ENCODE results near the gene SIDT2. TPM values are rescaled to one million over a fixed set of nuclear protein-coding genes. Genes with fewer than 3 reads are reported as not detected.

The SIDT2 gene
- 6.7 and 7.3 TPM in 2 replicates for total RNA-seq (2012; rRNA removed)
- polyA plus RNA-seq (2012; rRNA removed): 29.7 and 30.3 TPM in 2 replicates
- polyA plus RNA-seq (2012; cell fraction: cytosol; rRNA removed): 13.2 and 30.9 TPM in 2 replicates
- polyA plus RNA-seq (2012; cell fraction: nucleus; rRNA removed; ENCODE audit: low replicate concordance): 68.9 and 117 TPM in 2 replicates
- percentile 71 among the genes with signal in this experiment for Bru-seq, nascent RNA
- BruChase-seq, experiment 1, labeled RNA remaining after a 6-hour chase: percentile 78 among the genes with signal in this experiment
- BruChase-seq, experiment 2, labeled RNA remaining after a 2-hour chase: percentile 75 among the genes with signal in this experiment
- long read RNA-seq, partial matches to known transcripts: 16 of 43 reads
- long read RNA-seq, other reads (novel, unspliced or antisense): 27 of 43 reads

- Histone ChIP-seq H2AK5ac (ENCODE audit: low read depth, low read length) (peak within 1 kb of the TSS; percentile 88), H2AFZ (replicated peaks; ENCODE audit: low read length, poor library complexity) (peak within 1 kb of the TSS; percentile 92), H3K4me1 (ENCODE audit: control insufficient read depth, insufficient read depth, low read length) (peaks cover 13% of the 10 kb centered on the region), H4K5ac (ENCODE audit: low read depth, low read length) (peak within 1 kb of the TSS; percentile 28), H3K14ac (replicated peaks; ENCODE audit: low read depth, low read length) (peak within 1 kb of the TSS; percentile 91), H3K27me3 (ENCODE audit: control insufficient read depth, insufficient read depth, low read length) (no peaks in the 10 kb centered on the region), H2AK9ac (replicated peaks; ENCODE audit: low read depth, low read length, poor library complexity) (peak within 1 kb of the TSS; percentile 78), H3K27ac (ENCODE audit: insufficient read depth, low read length) (peak within 1 kb of the TSS; percentile 93), H4K20me1 (ENCODE audit: insufficient read depth, low read length) (no peaks in the 10 kb centered on the region; the same call in none of the 2 replicates), H2BK20ac (ENCODE audit: low read depth, low read length) (peak within 1 kb of the TSS; percentile 90), H3K4ac (ENCODE audit: low read depth, low read length) (peak within 1 kb of the TSS; percentile 89), H3K56ac (ENCODE audit: extremely low read depth, insufficient read depth, low read length) (peak within 1 kb of the TSS; percentile 85), H2BK5ac (ENCODE audit: low read depth, low read length, poor library complexity, severe bottlenecking) (peak within 1 kb of the TSS; percentile 88), H3K9me1 (ENCODE audit: insufficient read depth, low read length) (peaks cover 9% of the 10 kb centered on the region), H3K4me2 (ENCODE audit: low read depth, low read length) (peak within 1 kb of the TSS; percentile 86), H3K9ac (ENCODE audit: low read depth, low read length) (peak within 1 kb of the TSS; percentile 91), H3K36me3 (ENCODE audit: control insufficient read depth, insufficient read depth, low read length) (peaks cover 11% of the 10 kb centered on the region), H3K23ac (ENCODE audit: low read depth, low read length) (peak within 1 kb of the TSS; percentile 93), H4K8ac (ENCODE audit: low read depth in 2 of 2, low read length in 2 of 2) (peak within 1 kb of the TSS; percentile 81 to 96), H3K18ac (ENCODE audit: low read depth, low read length) (peak within 1 kb of the TSS; percentile 74), H3K79me1 (ENCODE audit: low read depth in 1 of 2, low read length in 2 of 2) (peaks cover 21 to 44% of the 10 kb centered on the region in 2 experiments), H4K91ac (ENCODE audit: insufficient read depth, low read depth, low read length) (peak within 1 kb of the TSS; percentile 86), H2BK15ac (ENCODE audit: low read depth, low read length) (peak within 1 kb of the TSS; percentile 90; the same call in 2 of the 3 replicates), H3K9me3 (ENCODE audit: control insufficient read depth, insufficient read depth, low read length) (no peaks in the 10 kb centered on the region), H2BK120ac (ENCODE audit: low read depth, low read length) (peak within 1 kb of the TSS; percentile 87), H3K4me3 (ENCODE audit: insufficient read depth, low read depth, low read length) (peak within 1 kb of the TSS; percentile 87)
- ChIA-PET POLR2A (ENCODE audit: unreplicated experiment) (interaction anchor here (0.5 to 1.6 kb wide), 5 partner anchors 21 to 116 kb away, joined by 3 to 14 read pairs (median 3); partner anchors contain the start of gene PAFAH1B2), CTCF (no interaction called here)
- BruUV-seq (replicated peaks): no TSS peak
- intact Hi-C loops (cut with micrococcal nuclease): loop anchor here (1.0 kb wide), 1 partner anchor 33 kb away; no protein-coding TSS in a partner anchor
- peak; percentile 92 for DNase-seq
- in situ Hi-C loops (cut with MboI; ENCODE audit: low sequenced_read_pairs): no loop called here
- ATAC-seq (ENCODE audit: low read depth): peak; percentile 92
- 30% methylated on average over 2 of the region's 51 CpGs; no CpG with 5 or more reads in 1 of the 2 experiments for WGBS, 2 experiments (ENCODE audit: extremely low coverage in 2 of 2, insufficient read length in 1 of 2)
- dilution Hi-C loops (cut with HindIII; ENCODE audit: low sequenced_read_pairs, unreplicated experiment): no loop called here
- TF ChIP-seq CHD1 (IDR thresholded peaks at IDR 0.05; ENCODE audit: low read depth, low read length): no peak
- TF ChIP-seq FOS (IDR thresholded peaks at IDR 0.05; ENCODE audit: low read depth, low read length): peak; percentile 25; the same call in 1 of the 2 replicates
- no peak for TF ChIP-seq NFE2L2 (IDR thresholded peaks at IDR 0.05; ENCODE audit: low read depth, low read length)
- no peak for TF ChIP-seq RFX5 (IDR thresholded peaks at IDR 0.05; ENCODE audit: low read depth, low read length)
- TF ChIP-seq RCOR1 (IDR thresholded peaks at IDR 0.05; ENCODE audit: insufficient replicate concordance, low read length): no peak
- peak; percentile 83 for TF ChIP-seq POLR2A (IDR thresholded peaks at IDR 0.05; ENCODE audit: low read depth, low read length)
- TF ChIP-seq MAZ (IDR thresholded peaks at IDR 0.05; ENCODE audit: borderline replicate concordance, low read depth, low read length): peak; percentile 94
- TF ChIP-seq MAFK (IDR thresholded peaks at IDR 0.05; ENCODE audit: low read depth, low read length): no peak
- TF ChIP-seq, protein P1, sequence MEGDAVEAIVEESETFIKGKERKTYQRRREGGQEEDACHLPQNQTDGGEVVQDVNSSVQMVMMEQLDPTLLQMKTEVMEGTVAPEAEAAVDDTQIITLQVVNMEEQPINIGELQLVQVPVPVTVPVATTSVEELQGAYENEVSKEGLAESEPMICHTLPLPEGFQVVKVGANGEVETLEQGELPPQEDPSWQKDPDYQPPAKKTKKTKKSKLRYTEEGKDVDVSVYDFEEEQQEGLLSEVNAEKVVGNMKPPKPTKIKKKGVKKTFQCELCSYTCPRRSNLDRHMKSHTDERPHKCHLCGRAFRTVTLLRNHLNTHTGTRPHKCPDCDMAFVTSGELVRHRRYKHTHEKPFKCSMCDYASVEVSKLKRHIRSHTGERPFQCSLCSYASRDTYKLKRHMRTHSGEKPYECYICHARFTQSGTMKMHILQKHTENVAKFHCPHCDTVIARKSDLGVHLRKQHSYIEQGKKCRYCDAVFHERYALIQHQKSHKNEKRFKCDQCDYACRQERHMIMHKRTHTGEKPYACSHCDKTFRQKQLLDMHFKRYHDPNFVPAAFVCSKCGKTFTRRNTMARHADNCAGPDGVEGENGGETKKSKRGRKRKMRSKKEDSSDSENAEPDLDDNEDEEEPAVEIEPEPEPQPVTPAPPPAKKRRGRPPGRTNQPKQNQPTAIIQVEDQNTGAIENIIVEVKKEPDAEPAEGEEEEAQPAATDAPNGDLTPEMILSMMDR (conservative IDR thresholded peaks at IDR 0.05; ENCODE audit: low read depth, low read length): no peak
- peak; percentile 86 for TF ChIP-seq MXI1 (IDR thresholded peaks at IDR 0.05; ENCODE audit: borderline replicate concordance, low read depth, low read length)
- TF ChIP-seq BHLHE40 (IDR thresholded peaks at IDR 0.05; ENCODE audit: low read depth, low read length): peak; percentile 32; the same call in 1 of the 2 replicates
- no peak for TF ChIP-seq RAD21 (IDR thresholded peaks at IDR 0.05; ENCODE audit: low read length)
- TF ChIP-seq SMC3 (IDR thresholded peaks at IDR 0.05; ENCODE audit: low read depth, low read length): no peak
- TF ChIP-seq USF2 (IDR thresholded peaks at IDR 0.05; ENCODE audit: low read depth, low read length): no peak
These were observed at the start of gene SIDT2 for GRCh38 chr11:117178210-117179034. TSS of gene SIDT2 (plus strand) at chr11:117178743. CDS start at chr11:117179264, 521 bp downstream.
